ENCODE results near the gene OR10A4. TPM values are rescaled to one million over a fixed set of nuclear protein-coding genes. Genes with fewer than 3 reads are reported as not detected.

The OR10A4 gene
- total RNA-seq, 1 donor = not detected

DNA sequence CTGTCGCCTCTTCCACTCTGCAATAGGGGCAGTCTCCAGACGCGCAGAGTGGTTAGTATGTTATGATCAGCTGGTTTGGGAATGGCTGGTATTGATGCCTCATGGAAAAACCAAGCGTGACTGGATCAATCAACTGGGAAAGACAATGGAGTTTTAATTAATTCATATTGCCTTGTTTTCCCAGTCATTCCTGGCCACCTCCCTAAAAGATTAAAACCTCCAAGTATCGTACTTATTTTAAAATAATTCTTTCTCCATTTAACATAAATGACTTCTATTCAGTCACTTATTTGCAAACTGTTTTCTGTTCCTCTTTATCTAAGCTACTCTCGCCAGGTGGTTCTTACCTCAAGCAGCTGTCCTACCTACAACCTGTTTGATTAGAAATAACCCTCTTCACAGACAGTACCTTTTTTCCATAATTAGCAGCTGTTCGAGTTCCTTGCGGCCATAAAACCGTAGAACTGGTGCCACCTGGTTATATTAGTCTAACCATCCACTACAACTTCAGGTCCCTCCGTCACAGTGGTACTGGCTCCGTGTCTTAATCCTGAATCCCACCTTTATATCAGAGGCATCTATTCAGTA lies 50.7 kb downstream of the OR10A4 start:
- H3K4me3 ChIP-seq (ENCODE audit: low read depth, low read length) = peak overlapping the region; percentile 74
- TF ChIP-seq, protein P1, sequence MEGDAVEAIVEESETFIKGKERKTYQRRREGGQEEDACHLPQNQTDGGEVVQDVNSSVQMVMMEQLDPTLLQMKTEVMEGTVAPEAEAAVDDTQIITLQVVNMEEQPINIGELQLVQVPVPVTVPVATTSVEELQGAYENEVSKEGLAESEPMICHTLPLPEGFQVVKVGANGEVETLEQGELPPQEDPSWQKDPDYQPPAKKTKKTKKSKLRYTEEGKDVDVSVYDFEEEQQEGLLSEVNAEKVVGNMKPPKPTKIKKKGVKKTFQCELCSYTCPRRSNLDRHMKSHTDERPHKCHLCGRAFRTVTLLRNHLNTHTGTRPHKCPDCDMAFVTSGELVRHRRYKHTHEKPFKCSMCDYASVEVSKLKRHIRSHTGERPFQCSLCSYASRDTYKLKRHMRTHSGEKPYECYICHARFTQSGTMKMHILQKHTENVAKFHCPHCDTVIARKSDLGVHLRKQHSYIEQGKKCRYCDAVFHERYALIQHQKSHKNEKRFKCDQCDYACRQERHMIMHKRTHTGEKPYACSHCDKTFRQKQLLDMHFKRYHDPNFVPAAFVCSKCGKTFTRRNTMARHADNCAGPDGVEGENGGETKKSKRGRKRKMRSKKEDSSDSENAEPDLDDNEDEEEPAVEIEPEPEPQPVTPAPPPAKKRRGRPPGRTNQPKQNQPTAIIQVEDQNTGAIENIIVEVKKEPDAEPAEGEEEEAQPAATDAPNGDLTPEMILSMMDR (IDR thresholded peaks at IDR 0.05; ENCODE audit: insufficient read depth, low read depth, low read length) = no peak
- DNase-seq (ENCODE audit: low read depth) = no peak

Other genes with a start within 250 kb of the OR10A4 start
- 33.7 and 63.8 TPM in 2 replicates for gene DCHS1, start 220.8 kb upstream of the OR10A4 start, total RNA-seq
- gene MRPL17, start 193.3 kb upstream of the OR10A4 start, total RNA-seq = 58.6 and 70.0 TPM in 2 replicates
- gene OR2AG2, start 104.6 kb upstream of the OR10A4 start, total RNA-seq = under 0.01 and 0.32 TPM in 2 replicates
- gene OR2AG1, start 93.6 kb upstream of the OR10A4 start, total RNA-seq = not detected in 2 replicates
- gene OR6A2, start 76.9 kb upstream of the OR10A4 start, total RNA-seq = 0.32 and 0.43 TPM in 2 replicates
- gene OR10A5, start 30.9 kb upstream of the OR10A4 start, total RNA-seq = not detected in 2 replicates
- gene OR10A2, start 13.6 kb upstream of the OR10A4 start, total RNA-seq = not detected in 2 replicates
- gene OR2D2, start 15.9 kb downstream of the OR10A4 start, total RNA-seq = 0.64 and 0.86 TPM in 2 replicates
- not detected in 2 replicates for gene OR2D3, start 44.4 kb downstream of the OR10A4 start, total RNA-seq
- 6.5 and 7.1 TPM in 2 replicates for gene ZNF215, start 49.8 kb downstream of the OR10A4 start, total RNA-seq
- 2.6 and 3.2 TPM in 2 replicates for gene ZNF214, start 143.7 kb downstream of the OR10A4 start, total RNA-seq
- under 0.01 and 0.32 TPM in 2 replicates for gene NLRP14, start 143.9 kb downstream of the OR10A4 start, total RNA-seq
- gene RBMXL2, start 212.4 kb downstream of the OR10A4 start, total RNA-seq = under 0.01 TPM in 1 of 2 replicates, not detected in the other

Measured in fibroblast of villous mesenchyme (primary cell).